ENCODE measurements around the gene KLRC3.
"Not testable (repeated sequence)": the region's sequence is repeated elsewhere in the genome, so short reads cannot be mapped to it uniquely, and the experiment has no call there.

The KLRC3 gene

GRCh38 chr12:10400829-10401228 lies 19.6 kb downstream of the KLRC3 start:
- no peak for ATAC-seq
- TF ChIP-seq, protein P1, sequence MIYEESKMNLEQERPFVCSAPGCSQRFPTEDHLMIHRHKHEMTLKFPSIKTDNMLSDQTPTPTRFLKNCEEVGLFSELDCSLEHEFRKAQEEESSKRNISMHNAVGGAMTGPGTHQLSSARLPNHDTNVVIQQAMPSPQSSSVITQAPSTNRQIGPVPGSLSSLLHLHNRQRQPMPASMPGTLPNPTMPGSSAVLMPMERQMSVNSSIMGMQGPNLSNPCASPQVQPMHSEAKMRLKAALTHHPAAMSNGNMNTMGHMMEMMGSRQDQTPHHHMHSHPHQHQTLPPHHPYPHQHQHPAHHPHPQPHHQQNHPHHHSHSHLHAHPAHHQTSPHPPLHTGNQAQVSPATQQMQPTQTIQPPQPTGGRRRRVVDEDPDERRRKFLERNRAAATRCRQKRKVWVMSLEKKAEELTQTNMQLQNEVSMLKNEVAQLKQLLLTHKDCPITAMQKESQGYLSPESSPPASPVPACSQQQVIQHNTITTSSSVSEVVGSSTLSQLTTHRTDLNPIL (CRISPR knock-in tag; IDR thresholded peaks at IDR 0.05; ENCODE audit: low read depth) = no peak
- TF ChIP-seq TOX (CRISPR knock-in tag; IDR thresholded peaks at IDR 0.05; ENCODE audit: borderline replicate concordance) = no peak
- TF ChIP-seq ZNF8 (CRISPR knock-in tag; IDR thresholded peaks at IDR 0.05) = no peak
- TF ChIP-seq PPARA (CRISPR knock-in tag; IDR thresholded peaks at IDR 0.05; ENCODE audit: borderline replicate concordance) = no peak
- TF ChIP-seq ZC3H10 (CRISPR knock-in tag; IDR thresholded peaks at IDR 0.05) = no peak
- no peak for TF ChIP-seq ARNTL (CRISPR knock-in tag; IDR thresholded peaks at IDR 0.05; ENCODE audit: borderline replicate concordance, low read depth)
- TF ChIP-seq ZFP3 (CRISPR knock-in tag; IDR thresholded peaks at IDR 0.05) = no peak
- TF ChIP-seq CSDC2 (CRISPR knock-in tag; IDR thresholded peaks at IDR 0.05) = no peak
- no peak for TF ChIP-seq BACH2 (CRISPR knock-in tag; IDR thresholded peaks at IDR 0.05; ENCODE audit: borderline replicate concordance)
- TF ChIP-seq, protein P2, sequence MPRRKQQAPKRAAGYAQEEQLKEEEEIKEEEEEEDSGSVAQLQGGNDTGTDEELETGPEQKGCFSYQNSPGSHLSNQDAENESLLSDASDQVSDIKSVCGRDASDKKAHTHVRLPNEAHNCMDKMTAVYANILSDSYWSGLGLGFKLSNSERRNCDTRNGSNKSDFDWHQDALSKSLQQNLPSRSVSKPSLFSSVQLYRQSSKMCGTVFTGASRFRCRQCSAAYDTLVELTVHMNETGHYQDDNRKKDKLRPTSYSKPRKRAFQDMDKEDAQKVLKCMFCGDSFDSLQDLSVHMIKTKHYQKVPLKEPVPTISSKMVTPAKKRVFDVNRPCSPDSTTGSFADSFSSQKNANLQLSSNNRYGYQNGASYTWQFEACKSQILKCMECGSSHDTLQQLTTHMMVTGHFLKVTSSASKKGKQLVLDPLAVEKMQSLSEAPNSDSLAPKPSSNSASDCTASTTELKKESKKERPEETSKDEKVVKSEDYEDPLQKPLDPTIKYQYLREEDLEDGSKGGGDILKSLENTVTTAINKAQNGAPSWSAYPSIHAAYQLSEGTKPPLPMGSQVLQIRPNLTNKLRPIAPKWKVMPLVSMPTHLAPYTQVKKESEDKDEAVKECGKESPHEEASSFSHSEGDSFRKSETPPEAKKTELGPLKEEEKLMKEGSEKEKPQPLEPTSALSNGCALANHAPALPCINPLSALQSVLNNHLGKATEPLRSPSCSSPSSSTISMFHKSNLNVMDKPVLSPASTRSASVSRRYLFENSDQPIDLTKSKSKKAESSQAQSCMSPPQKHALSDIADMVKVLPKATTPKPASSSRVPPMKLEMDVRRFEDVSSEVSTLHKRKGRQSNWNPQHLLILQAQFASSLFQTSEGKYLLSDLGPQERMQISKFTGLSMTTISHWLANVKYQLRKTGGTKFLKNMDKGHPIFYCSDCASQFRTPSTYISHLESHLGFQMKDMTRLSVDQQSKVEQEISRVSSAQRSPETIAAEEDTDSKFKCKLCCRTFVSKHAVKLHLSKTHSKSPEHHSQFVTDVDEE (CRISPR knock-in tag; IDR thresholded peaks at IDR 0.05) = no peak

DNA sequence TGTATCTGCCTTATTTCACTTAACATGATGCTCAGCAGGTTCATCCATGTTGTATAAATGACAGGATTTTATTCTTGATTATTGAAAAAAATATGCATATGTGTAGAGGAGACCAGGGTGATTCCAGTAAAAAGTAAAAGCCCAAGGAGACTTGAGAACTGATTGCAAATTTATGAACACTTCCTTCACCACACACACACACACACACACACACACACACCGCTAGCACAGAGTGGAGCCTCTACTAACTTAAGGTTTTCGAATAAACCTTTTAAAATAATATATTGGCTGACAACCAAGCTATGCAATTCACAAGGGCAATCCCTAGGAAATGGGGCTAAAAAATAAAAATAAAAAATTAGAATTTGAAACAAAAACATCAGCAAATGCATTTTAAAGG lies 22.2 kb downstream of the KLRC3 start:
- TF ChIP-seq, protein P1 (CRISPR knock-in tag; IDR thresholded peaks at IDR 0.05; ENCODE audit: low read depth) = no peak
- TF ChIP-seq ZNF70 (CRISPR knock-in tag; IDR thresholded peaks at IDR 0.05) (no peak), CSDC2 (CRISPR knock-in tag; IDR thresholded peaks at IDR 0.05) (no peak)
- TF ChIP-seq, protein P2 (CRISPR knock-in tag; IDR thresholded peaks at IDR 0.05) = no peak
- ATAC-seq = no peak

DNA sequence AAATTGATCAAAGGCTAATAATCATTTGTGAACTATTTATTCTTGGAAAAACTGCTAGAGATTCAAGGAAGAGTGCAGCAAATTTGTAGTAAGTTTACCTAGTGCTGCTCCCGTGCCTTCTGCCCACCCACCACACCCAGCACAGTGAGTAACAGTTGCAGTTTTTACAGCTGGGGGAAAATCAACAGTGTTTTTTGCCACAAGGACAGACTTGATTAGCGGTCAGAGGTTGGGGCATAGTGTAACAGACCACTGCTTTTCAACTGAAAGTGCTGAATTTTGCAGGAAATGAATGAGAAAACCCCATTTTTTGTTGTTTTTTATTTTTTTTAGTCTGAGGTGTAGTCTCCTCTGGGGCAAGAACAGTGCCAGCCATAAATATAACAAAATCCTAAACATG lies 23.1 kb downstream of the KLRC3 start:
- no peak for ATAC-seq
- TF ChIP-seq ZNF70 (CRISPR knock-in tag; IDR thresholded peaks at IDR 0.05) (no peak), SNAI2 (CRISPR knock-in tag; IDR thresholded peaks at IDR 0.05) (no peak), PPARA (CRISPR knock-in tag; IDR thresholded peaks at IDR 0.05; ENCODE audit: borderline replicate concordance) (no peak), TCF4 (CRISPR knock-in tag; IDR thresholded peaks at IDR 0.05; ENCODE audit: borderline replicate concordance) (no peak), TOX (CRISPR knock-in tag; IDR thresholded peaks at IDR 0.05; ENCODE audit: borderline replicate concordance) (no peak), ZFP3 (CRISPR knock-in tag; IDR thresholded peaks at IDR 0.05) (no peak), POU6F1 (CRISPR knock-in tag; IDR thresholded peaks at IDR 0.05; ENCODE audit: borderline replicate concordance, low read depth) (no peak), ARNTL (CRISPR knock-in tag; IDR thresholded peaks at IDR 0.05; ENCODE audit: borderline replicate concordance, low read depth) (no peak), CSDC2 (CRISPR knock-in tag; IDR thresholded peaks at IDR 0.05) (no peak), BACH2 (CRISPR knock-in tag; IDR thresholded peaks at IDR 0.05; ENCODE audit: borderline replicate concordance) (no peak), OSR1 (CRISPR knock-in tag; IDR thresholded peaks at IDR 0.05) (no peak), ZNF8 (CRISPR knock-in tag; IDR thresholded peaks at IDR 0.05) (no peak), RARB (CRISPR knock-in tag; IDR thresholded peaks at IDR 0.05) (no peak), ESRRG (CRISPR knock-in tag; IDR thresholded peaks at IDR 0.05) (no peak), PATZ1 (CRISPR knock-in tag; IDR thresholded peaks at IDR 0.05; ENCODE audit: borderline replicate concordance) (no peak), CSRNP3 (CRISPR knock-in tag; IDR thresholded peaks at IDR 0.05) (no peak), ISL1 (CRISPR knock-in tag; IDR thresholded peaks at IDR 0.05) (no peak), ZNF565 (CRISPR knock-in tag; conservative IDR thresholded peaks at IDR 0.05; ENCODE audit: low read depth) (no peak)
- TF ChIP-seq, protein P1 (CRISPR knock-in tag; IDR thresholded peaks at IDR 0.05; ENCODE audit: low read depth) = no peak

DNA sequence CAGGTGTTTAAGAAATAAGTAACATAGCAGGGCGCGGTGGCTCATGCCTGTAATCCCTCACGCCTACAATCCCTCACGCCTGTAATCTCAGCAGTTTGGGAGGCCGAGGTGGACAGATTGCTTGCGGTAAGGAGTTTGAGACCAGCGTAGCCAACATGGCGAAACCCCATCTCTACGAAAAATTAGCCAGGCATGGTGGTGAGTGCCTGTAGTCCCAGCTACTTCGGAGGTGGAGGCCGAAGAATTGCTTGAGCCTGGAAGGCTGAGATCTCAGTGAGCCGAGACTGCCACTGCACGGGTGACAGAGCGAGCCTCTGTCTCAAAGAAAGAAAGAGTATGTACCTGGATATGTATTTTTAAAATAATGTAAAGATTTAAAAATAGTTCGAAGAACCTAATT lies 24.2 kb downstream of the KLRC3 start:
- not testable (repeated sequence) for ATAC-seq

All from SK-N-SH treated with all-trans-retinoic acid at 6 μM for 48 hours (cell line).